GM23338 (cell line): ENCODE results near the gene CRKL. TPM values are rescaled to one million over a fixed set of nuclear protein-coding genes. Genes with fewer than 3 reads are reported as not detected.
"Not testable (repeated sequence)": the region's sequence is repeated elsewhere in the genome, so short reads cannot be mapped to it uniquely, and the experiment has no call there.

Experiments
- ATAC-seq: fragments of 200-7000 bp; cut with Tn5 transposase; 3 replicates; pipeline ENCODE4 v1.9.1; 2020
- DNase-seq: peaks from one replicate; pipeline ENCODE4 v3.0.0-alpha.2; 2015; ENCODE audit warnings: low spot score
- H2AFZ ChIP-seq: fragments of 200-600 bp; sonication (generic); 2 replicates; pipeline ENCODE4 v1.8.0; 2016; ENCODE audit warnings: antibody characterized with exemption, mild to moderate bottlenecking, moderate library complexity
- H3F3A ChIP-seq: fragments of 200-600 bp; sonication (generic); replicated peaks from 2 replicates; pipeline ENCODE4 v1.8.0; 2017; ENCODE audit warnings: antibody characterized with exemption, mixed run types, low read depth
- H3K27ac ChIP-seq: fragments of 200-600 bp; sonication (generic); 2 replicates; pipeline ENCODE4 v1.6.1; 2016; ENCODE audit warnings: low read depth
- H3K27me3 ChIP-seq: fragments of 200-600 bp; sonication (generic); 2 replicates; pipeline ENCODE4 v1.8.0; 2016; ENCODE audit warnings: mild to moderate bottlenecking, mixed run types, moderate library complexity; ENCODE audit not compliant: insufficient read depth
- H3K36me3 ChIP-seq: fragments of 200-600 bp; sonication (generic); 2 replicates; pipeline ENCODE4 v1.8.0; 2016; ENCODE audit warnings: mild to moderate bottlenecking; ENCODE audit not compliant: insufficient read depth
- H3K4me1 ChIP-seq: fragments of 200-600 bp; sonication (generic); 2 replicates; pipeline ENCODE4 v1.8.0; 2016; ENCODE audit warnings: mild to moderate bottlenecking, moderate library complexity; ENCODE audit not compliant: insufficient read depth
- H3K4me2 ChIP-seq: fragments of 200-600 bp; sonication (generic); 2 replicates; pipeline ENCODE4 v1.7.1; 2017; ENCODE audit warnings: mixed run types
- H3K4me3 ChIP-seq: fragments of 200-600 bp; sonication (generic); 2 replicates; pipeline ENCODE4 v1.6.1; 2016; ENCODE audit warnings: mixed run types
- H3K79me2 ChIP-seq: fragments of 200-600 bp; sonication (generic); replicated peaks from 2 replicates; pipeline ENCODE4 v1.8.0; 2017; ENCODE audit warnings: mild to moderate bottlenecking; ENCODE audit not compliant: insufficient read depth
- H3K9me2 ChIP-seq: fragments of 200-600 bp; sonication (generic); 2 replicates; pipeline ENCODE4 v1.8.0; 2017; ENCODE audit not compliant: insufficient read depth
- H4K20me1 ChIP-seq: fragments of 200-600 bp; sonication (generic); replicated peaks from 2 replicates; pipeline ENCODE4 v1.8.0; 2017; ENCODE audit warnings: mild to moderate bottlenecking; ENCODE audit not compliant: insufficient read depth
- H3K27ac Mint-ChIP-seq: 2 replicates; pipeline ENCODE4 v1.8.0; 2020; ENCODE audit warnings: inconsistent platforms, mild to moderate bottlenecking, moderate library complexity, mixed read lengths
- H3K27me3 Mint-ChIP-seq: 3 replicates; pipeline ENCODE4 v1.8.0; 2022; ENCODE audit warnings: low read depth, mild to moderate bottlenecking, moderate library complexity, mixed read lengths, inconsistent platforms; ENCODE audit not compliant: insufficient read depth, poor library complexity
- H3K36me3 Mint-ChIP-seq: 3 replicates; pipeline ENCODE4 v1.8.0; 2021; ENCODE audit warnings: low read depth, mild to moderate bottlenecking, inconsistent platforms, moderate library complexity, mixed read lengths
- H3K4me1 Mint-ChIP-seq: 3 replicates; pipeline ENCODE4 v1.8.0; 2020; ENCODE audit warnings: mild to moderate bottlenecking, inconsistent platforms, mixed read lengths
- H3K4me3 Mint-ChIP-seq: 3 replicates; pipeline ENCODE4 v1.8.0; 2021; ENCODE audit warnings: moderate library complexity, mild to moderate bottlenecking, inconsistent platforms, mixed read lengths
- H3K9me3 Mint-ChIP-seq: 3 replicates; pipeline ENCODE4 v1.8.0; 2020; ENCODE audit warnings: moderate library complexity, mild to moderate bottlenecking, inconsistent platforms, mixed read lengths
- EZH2 ChIP-seq: fragments of 200-600 bp; sonication (generic); IDR thresholded peaks from one replicate; pipeline ENCODE4 v1.8.0; 2017; ENCODE audit warnings: antibody characterized with exemption, mild to moderate bottlenecking, low read depth; ENCODE audit not compliant: unreplicated experiment
- NANOG ChIP-seq: IDR thresholded peaks from 2 replicates; pipeline ENCODE4 v1.6.1; 2016; ENCODE audit warnings: antibody characterized with exemption, borderline replicate concordance
- POLR2AphosphoS5 ChIP-seq: IDR thresholded peaks from 2 replicates; pipeline ENCODE4 v1.6.1; 2016; ENCODE audit warnings: antibody characterized with exemption, low read depth
- ZNF114 ChIP-seq: fragments of 250-450 bp; sonication (Bioruptor Pico); IDR thresholded peaks from 2 replicates; pipeline ENCODE4 v1.5.0; 2020; ENCODE audit warnings: mild to moderate bottlenecking, moderate library complexity
- ZNF331 ChIP-seq: fragments of 250-450 bp; sonication (Bioruptor Pico); IDR thresholded peaks from 2 replicates; pipeline ENCODE4 v1.5.0; 2020; ENCODE audit warnings: low read depth, mild to moderate bottlenecking, moderate library complexity
- polyA plus RNA-seq: library from polyadenylated mRNA; unstranded; fragments of >200 nt; fragmentation: Nextera tagmentation; extraction: Ambion mirVana; gene quantifications from 2 replicates; pipeline ENCODE4 v1.2.1, GENCODE V29; 2016
- total RNA-seq: library from RNA; depleted of rRNA; stranded (reverse); fragments of >200 nt; shearing (Covaris generic); gene quantifications from 2 replicates; pipeline ENCODE4 v1.2.3, GENCODE V29; 2014
- TF ChIP-seq, protein P1 (sequence below), 2 experiments: fragments of 200-600 bp in 1 of 2; sonication (generic) in 1 of 2; conservative IDR thresholded peaks; 2 replicates each; pipeline versions ENCODE4 v1.5.1 to v1.6.1; 2016 to 2017; ENCODE audit warnings: antibody characterized with exemption in 2 of 2, low read depth in 2 of 2, mild to moderate bottlenecking in 2 of 2, moderate library complexity in 1 of 2
- TF ChIP-seq, protein P2 (sequence below): fragments of 250-450 bp; sonication (Bioruptor Pico); IDR thresholded peaks from 2 replicates; pipeline ENCODE4 v1.5.0; 2020; ENCODE audit warnings: mild to moderate bottlenecking, moderate library complexity

Gene CRKL
- total and polyA plus RNA-seq, 2 experiments from 2014 or later = 39.5 to 104 TPM

DNA sequence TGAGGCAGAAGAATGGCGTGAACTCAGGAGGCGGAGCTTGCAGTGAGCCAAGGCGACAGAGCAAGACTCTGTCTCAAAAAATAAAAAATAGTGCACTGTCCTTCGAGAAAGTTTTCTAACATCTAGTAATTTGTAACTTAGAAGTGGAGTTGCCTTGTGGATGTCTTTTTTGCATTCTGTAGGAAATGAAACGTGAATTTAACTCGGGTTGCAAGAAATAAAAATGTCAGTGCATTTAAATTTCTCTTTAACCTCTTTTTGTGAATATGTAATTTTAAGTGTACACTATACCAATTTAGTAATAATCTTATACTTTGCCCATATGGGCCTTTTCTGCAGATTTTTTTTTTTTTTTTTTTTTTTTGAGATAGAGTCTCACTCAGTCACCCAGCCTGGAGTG lies 26.2 kb upstream of the CRKL start:
- Mint-ChIP-seq H3K4me1 (no peaks in the 10 kb centered on the region), H3K9me3 (no peaks in the 10 kb centered on the region), H3K36me3 (peaks cover 10% of the 10 kb centered on the region; the same call in 2 of the 3 replicates), H3K4me3 (no peak overlapping the region), H3K27me3 (peaks cover 10% of the 10 kb centered on the region), H3K27ac (no peak overlapping the region)
- Histone ChIP-seq H3F3A (no peaks in the 10 kb centered on the region), H2AFZ (no peak overlapping the region), H3K4me1 (no peaks in the 10 kb centered on the region), H4K20me1 (no peaks in the 10 kb centered on the region; the same call in 1 of the 2 replicates), H3K27ac (no peak overlapping the region), H3K4me3 (no peak overlapping the region), H3K79me2 (no peaks in the 10 kb centered on the region), H3K36me3 (no peaks in the 10 kb centered on the region; the same call in 1 of the 2 replicates), H3K9me2 (no peaks in the 10 kb centered on the region), H3K27me3 (no peaks in the 10 kb centered on the region), H3K4me2 (no peak overlapping the region)
- TF ChIP-seq, protein P1, sequence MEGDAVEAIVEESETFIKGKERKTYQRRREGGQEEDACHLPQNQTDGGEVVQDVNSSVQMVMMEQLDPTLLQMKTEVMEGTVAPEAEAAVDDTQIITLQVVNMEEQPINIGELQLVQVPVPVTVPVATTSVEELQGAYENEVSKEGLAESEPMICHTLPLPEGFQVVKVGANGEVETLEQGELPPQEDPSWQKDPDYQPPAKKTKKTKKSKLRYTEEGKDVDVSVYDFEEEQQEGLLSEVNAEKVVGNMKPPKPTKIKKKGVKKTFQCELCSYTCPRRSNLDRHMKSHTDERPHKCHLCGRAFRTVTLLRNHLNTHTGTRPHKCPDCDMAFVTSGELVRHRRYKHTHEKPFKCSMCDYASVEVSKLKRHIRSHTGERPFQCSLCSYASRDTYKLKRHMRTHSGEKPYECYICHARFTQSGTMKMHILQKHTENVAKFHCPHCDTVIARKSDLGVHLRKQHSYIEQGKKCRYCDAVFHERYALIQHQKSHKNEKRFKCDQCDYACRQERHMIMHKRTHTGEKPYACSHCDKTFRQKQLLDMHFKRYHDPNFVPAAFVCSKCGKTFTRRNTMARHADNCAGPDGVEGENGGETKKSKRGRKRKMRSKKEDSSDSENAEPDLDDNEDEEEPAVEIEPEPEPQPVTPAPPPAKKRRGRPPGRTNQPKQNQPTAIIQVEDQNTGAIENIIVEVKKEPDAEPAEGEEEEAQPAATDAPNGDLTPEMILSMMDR (conservative IDR thresholded peaks at IDR 0.05; ENCODE audit: low read depth in 2 of 2) = no peak
- TF ChIP-seq NANOG (no peak), ZNF114 (CRISPR knock-in tag) (no peak), ZNF331 (CRISPR knock-in tag) (no peak), POLR2AphosphoS5 (no peak), EZH2 (no peak)
- TF ChIP-seq, protein P2, sequence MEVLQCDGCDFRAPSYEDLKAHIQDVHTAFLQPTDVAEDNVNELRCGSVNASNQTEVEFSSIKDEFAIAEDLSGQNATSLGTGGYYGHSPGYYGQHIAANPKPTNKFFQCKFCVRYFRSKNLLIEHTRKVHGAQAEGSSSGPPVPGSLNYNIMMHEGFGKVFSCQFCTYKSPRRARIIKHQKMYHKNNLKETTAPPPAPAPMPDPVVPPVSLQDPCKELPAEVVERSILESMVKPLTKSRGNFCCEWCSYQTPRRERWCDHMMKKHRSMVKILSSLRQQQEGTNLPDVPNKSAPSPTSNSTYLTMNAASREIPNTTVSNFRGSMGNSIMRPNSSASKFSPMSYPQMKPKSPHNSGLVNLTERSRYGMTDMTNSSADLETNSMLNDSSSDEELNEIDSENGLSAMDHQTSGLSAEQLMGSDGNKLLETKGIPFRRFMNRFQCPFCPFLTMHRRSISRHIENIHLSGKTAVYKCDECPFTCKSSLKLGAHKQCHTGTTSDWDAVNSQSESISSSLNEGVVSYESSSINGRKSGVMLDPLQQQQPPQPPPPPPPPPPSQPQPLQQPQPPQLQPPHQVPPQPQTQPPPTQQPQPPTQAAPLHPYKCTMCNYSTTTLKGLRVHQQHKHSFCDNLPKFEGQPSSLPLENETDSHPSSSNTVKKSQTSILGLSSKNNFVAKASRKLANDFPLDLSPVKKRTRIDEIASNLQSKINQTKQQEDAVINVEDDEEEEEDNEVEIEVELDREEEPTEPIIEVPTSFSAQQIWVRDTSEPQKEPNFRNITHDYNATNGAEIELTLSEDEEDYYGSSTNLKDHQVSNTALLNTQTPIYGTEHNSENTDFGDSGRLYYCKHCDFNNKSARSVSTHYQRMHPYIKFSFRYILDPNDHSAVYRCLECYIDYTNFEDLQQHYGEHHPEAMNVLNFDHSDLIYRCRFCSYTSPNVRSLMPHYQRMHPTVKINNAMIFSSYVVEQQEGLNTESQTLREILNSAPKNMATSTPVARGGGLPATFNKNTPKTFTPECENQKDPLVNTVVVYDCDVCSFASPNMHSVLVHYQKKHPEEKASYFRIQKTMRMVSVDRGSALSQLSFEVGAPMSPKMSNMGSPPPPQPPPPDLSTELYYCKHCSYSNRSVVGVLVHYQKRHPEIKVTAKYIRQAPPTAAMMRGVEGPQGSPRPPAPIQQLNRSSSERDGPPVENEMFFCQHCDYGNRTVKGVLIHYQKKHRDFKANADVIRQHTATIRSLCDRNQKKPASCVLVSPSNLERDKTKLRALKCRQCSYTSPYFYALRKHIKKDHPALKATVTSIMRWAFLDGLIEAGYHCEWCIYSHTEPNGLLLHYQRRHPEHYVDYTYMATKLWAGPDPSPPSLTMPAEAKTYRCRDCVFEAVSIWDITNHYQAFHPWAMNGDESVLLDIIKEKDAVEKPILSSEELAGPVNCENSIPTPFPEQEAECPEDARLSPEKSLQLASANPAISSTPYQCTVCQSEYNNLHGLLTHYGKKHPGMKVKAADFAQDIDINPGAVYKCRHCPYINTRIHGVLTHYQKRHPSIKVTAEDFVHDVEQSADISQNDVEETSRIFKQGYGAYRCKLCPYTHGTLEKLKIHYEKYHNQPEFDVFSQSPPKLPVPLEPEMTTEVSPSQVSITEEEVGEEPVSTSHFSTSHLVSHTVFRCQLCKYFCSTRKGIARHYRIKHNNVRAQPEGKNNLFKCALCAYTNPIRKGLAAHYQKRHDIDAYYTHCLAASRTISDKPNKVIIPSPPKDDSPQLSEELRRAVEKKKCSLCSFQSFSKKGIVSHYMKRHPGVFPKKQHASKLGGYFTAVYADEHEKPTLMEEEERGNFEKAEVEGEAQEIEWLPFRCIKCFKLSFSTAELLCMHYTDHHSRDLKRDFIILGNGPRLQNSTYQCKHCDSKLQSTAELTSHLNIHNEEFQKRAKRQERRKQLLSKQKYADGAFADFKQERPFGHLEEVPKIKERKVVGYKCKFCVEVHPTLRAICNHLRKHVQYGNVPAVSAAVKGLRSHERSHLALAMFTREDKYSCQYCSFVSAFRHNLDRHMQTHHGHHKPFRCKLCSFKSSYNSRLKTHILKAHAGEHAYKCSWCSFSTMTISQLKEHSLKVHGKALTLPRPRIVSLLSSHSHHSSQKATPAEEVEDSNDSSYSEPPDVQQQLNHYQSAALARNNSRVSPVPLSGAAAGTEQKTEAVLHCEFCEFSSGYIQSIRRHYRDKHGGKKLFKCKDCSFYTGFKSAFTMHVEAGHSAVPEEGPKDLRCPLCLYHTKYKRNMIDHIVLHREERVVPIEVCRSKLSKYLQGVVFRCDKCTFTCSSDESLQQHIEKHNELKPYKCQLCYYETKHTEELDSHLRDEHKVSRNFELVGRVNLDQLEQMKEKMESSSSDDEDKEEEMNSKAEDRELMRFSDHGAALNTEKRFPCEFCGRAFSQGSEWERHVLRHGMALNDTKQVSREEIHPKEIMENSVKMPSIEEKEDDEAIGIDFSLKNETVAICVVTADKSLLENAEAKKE (CRISPR knock-in tag) = no peak
- ATAC-seq (no peak), DNase-seq (no peak)

DNA sequence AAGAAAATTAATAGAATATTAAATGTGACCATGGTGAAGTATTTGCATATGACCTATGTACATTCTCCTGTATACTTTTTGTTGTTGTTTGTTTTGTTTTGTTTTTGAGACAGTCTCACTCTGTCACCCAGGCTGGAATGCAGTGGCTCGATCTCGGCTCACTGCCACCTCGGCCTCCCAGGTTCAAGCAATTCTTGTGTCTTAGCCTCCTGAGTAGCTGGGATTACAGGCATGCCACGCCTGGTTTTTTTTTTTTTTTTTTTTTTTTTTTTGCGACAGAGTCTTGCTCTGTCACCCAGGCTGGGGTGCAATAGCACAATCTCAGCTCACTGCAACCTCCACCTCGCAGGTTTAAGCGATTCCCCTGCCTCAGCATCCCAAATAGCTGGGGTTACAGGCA lies 19.5 kb upstream of the CRKL start:
- H3K79me2 ChIP-seq, H3K36me3 ChIP-seq, H3K36me3 Mint-ChIP-seq, H3K27me3 Mint-ChIP-seq, H3K9me2 ChIP-seq, H3K27ac Mint-ChIP-seq, H3K4me1 ChIP-seq, H3K27me3 ChIP-seq, H3K4me2 ChIP-seq, H3K27ac ChIP-seq, DNase-seq, H3K4me1 Mint-ChIP-seq, ATAC-seq, H3K4me3 Mint-ChIP-seq, H4K20me1 ChIP-seq, H3F3A ChIP-seq, H2AFZ ChIP-seq, H3K9me3 Mint-ChIP-seq, H3K4me3 ChIP-seq: not testable (repeated sequence)
